Astrocyte of the cerebellum (primary cell): ENCODE results near the gene NEK5.

Experiments used
- DNase-seq: peaks from one replicate; pipeline ENCODE4 v3.0.0-alpha.2; 2011; ENCODE audit warnings: low read depth
- H3K4me3 ChIP-seq: 2 replicates; pipeline ENCODE4 v1.5.1; 2011; ENCODE audit warnings: mild to moderate bottlenecking, low read depth, low read length, moderate library complexity
- in situ Hi-C: cut with HindIII; loops from 2 replicates; pipeline ENCODE4 v1.10.0; 2017; ENCODE audit warnings: low sequenced_read_pairs
- TF ChIP-seq, protein P1 (sequence below): IDR thresholded peaks from 2 replicates; pipeline ENCODE4 v1.5.1; 2012; ENCODE audit warnings: low read length, low read depth, moderate library complexity, mild to moderate bottlenecking; ENCODE audit errors: missing control alignments

Gene NEK5

DNA sequence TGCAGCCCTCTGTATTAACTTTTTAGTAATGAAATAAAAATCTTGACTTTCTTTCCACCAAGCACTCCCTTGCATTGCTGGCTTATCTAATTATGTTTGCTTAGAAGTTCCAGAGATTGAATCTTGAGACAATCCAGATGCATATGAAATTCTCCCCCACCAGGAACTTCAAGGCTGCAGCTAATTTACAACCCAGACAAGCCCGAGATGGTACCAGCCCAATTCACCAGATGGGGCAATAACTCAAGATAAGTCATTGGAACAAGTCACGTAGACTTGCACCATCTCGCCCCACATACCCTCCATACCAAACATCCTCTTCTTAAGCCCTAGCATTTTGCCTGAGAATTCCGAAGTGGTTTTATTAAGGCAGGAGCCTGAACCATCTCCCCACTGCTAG, 75.4 kb downstream of the NEK5 start:
- TF ChIP-seq, protein P1, sequence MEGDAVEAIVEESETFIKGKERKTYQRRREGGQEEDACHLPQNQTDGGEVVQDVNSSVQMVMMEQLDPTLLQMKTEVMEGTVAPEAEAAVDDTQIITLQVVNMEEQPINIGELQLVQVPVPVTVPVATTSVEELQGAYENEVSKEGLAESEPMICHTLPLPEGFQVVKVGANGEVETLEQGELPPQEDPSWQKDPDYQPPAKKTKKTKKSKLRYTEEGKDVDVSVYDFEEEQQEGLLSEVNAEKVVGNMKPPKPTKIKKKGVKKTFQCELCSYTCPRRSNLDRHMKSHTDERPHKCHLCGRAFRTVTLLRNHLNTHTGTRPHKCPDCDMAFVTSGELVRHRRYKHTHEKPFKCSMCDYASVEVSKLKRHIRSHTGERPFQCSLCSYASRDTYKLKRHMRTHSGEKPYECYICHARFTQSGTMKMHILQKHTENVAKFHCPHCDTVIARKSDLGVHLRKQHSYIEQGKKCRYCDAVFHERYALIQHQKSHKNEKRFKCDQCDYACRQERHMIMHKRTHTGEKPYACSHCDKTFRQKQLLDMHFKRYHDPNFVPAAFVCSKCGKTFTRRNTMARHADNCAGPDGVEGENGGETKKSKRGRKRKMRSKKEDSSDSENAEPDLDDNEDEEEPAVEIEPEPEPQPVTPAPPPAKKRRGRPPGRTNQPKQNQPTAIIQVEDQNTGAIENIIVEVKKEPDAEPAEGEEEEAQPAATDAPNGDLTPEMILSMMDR: no peak
- in situ Hi-C loops: no loop called here
- no peak overlapping the region for H3K4me3 ChIP-seq
- DNase-seq: no peak

DNA sequence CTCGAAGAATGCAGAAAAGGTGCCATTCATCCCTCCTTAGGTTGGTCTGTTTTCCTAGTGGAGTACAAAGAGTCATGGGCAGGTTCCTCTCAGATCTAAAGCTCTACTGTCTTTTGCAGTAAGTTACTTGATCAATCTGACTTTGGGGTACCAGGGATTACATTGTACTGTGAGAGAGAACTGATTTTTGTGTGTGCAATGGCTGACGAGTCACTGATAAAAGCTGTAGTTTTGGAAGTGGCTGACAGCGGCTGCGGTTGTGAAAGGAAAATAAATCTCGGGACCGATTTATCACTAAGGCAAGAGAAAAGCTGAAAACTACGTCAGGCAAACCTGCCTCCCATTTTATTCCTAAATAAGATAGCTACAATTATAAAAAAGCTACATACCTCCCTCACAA, 77.5 kb downstream of the NEK5 start:
- TF ChIP-seq, protein P1: no peak
- no peak overlapping the region for H3K4me3 ChIP-seq
- no peak for DNase-seq
- in situ Hi-C loops: no loop called here

DNA sequence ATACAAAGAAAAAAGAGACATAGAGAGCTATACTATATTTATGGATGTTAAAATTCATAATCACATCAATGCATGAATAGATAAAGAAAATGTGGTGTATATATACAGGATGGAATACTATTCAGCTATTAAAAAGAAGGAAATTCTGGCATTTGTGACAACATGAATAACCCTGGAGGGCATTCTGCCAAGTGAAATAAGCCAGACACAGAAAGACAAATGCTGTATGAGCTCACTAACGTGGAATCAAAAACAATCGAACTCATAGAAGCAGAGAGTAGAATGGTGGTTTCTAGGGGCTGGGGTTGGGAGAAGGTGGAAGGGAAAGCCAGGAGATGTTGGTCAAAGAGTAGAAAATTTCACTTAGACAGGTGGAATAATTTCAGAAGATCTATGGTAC, 80.4 kb downstream of the NEK5 start:
- TF ChIP-seq, protein P1: no peak
- DNase-seq: no peak
- no peak overlapping the region for H3K4me3 ChIP-seq
- in situ Hi-C loops: no loop called here

DNA sequence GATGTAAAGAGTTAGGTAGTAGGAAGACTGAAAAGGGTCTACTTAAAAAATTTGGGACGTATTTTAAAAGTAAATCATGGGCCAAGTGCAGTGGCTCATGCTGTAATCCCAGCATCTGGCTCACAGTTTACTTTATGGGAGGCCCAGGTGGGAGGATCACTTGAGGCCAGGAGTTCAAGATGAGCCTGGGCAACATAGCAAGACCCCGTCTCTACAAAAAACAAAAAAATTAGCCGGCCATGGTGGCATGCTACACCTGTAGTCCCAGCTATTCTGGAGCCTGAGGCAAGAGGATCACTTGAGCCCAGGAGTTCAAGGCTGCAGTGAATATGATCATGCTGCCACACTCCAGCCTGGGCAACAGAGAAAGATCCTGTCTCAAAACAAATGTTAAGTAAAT, 81.4 kb downstream of the NEK5 start:
- TF ChIP-seq, protein P1: no peak
- DNase-seq: no peak
- H3K4me3 ChIP-seq: no peak overlapping the region
- in situ Hi-C loops: no loop called here

DNA sequence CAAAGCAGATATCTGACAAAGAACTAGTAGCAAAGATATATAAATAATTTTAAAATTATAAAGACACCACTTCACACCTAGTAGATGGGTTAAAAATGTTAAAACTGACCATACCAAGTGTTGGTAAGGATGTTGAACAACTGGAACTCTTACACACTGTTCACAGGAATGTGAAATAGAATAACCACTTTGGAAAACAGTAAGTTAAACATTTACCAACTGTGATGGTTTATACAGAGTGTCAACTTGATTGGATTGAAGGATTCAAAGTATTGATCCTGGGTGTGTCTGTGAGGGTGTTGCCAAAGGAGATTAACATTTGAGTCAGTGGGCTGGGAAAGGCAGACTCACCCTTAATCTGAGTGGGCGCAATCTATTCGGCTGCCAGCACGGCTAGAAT, 85.2 kb downstream of the NEK5 start:
- no peak for DNase-seq
- in situ Hi-C loops: no loop called here
- TF ChIP-seq, protein P1: no peak
- H3K4me3 ChIP-seq: no peak overlapping the region

DNA sequence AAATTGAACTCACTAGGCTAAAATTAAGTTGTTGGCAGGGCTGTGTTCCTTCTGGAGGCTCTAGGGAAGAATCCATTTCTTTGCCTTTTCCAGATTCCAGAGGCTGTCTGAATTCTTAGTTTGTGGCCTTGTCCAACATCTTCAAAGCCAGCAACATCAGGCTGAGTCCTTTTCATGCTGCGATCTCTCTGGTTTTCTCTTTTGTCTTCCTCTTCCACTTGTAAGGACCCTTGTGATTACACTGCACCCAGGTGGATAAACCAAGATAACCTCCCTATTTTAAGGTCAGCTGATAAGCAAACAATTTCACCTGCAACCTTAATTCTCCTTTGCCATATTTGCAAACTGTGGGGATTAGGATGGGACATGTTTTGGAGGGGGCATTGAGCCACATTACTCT, 92.8 kb downstream of the NEK5 start:
- no peak for DNase-seq
- TF ChIP-seq, protein P1: no peak
- in situ Hi-C loops: no loop called here
- H3K4me3 ChIP-seq: no peak overlapping the region
